Measurements from ENCODE around the gene CAMTA1.

CAMTA1 gene

GRCh38 chr1:7177021-7177420, 391.8 kb downstream of the CAMTA1 start:
- DNase-seq, result no peak

GRCh38 chr1:7177438-7178146, 392.3 kb downstream of the CAMTA1 start:
- no peak for DNase-seq

GRCh38 chr1:7178336-7178735, 393.1 kb downstream of the CAMTA1 start:
- no peak for DNase-seq

- no peak for DNase-seq
Observed at GRCh38 chr1:7178741-7179140, 393.5 kb downstream of the CAMTA1 start.

GRCh38 chr1:7185721-7186120, 400.5 kb downstream of the CAMTA1 start:
- no peak for DNase-seq

GRCh38 chr1:7186382-7187111, 401.3 kb downstream of the CAMTA1 start:
- no peak for DNase-seq

- no peak for DNase-seq
Observed at GRCh38 chr1:7187112-7187493, 401.8 kb downstream of the CAMTA1 start.

- DNase-seq, result no peak
Observed at GRCh38 chr1:7190261-7190660, 405.0 kb downstream of the CAMTA1 start.

GRCh38 chr1:7192453-7192852, 407.2 kb downstream of the CAMTA1 start:
- DNase-seq, result no peak

GRCh38 chr1:7196036-7196911, 411.0 kb downstream of the CAMTA1 start:
- DNase-seq, result no peak

- no peak for DNase-seq
Observed at GRCh38 chr1:7198664-7199063, 413.4 kb downstream of the CAMTA1 start.

- no peak for DNase-seq
Observed at GRCh38 chr1:7199077-7199779, 414.0 kb downstream of the CAMTA1 start.

- DNase-seq, result peak; percentile 12 to 30
Observed at GRCh38 chr1:7207875-7208646, 422.8 kb downstream of the CAMTA1 start.

- no peak for DNase-seq
Observed at GRCh38 chr1:7208647-7209180, 423.5 kb downstream of the CAMTA1 start.

- DNase-seq, result no peak
Observed at GRCh38 chr1:7209336-7209735, 424.1 kb downstream of the CAMTA1 start.

GRCh38 chr1:7218210-7218832, 433.1 kb downstream of the CAMTA1 start:
- peak; percentile 3 to 53 for DNase-seq

- no peak for DNase-seq
Observed at GRCh38 chr1:7219031-7219430, 433.8 kb downstream of the CAMTA1 start.

- DNase-seq, result no peak
Observed at GRCh38 chr1:7220007-7220406, 434.8 kb downstream of the CAMTA1 start.

- DNase-seq, result no peak
Observed at GRCh38 chr1:7220712-7221252, 435.5 kb downstream of the CAMTA1 start.

GRCh38 chr1:7221826-7222694, 436.8 kb downstream of the CAMTA1 start:
- DNase-seq, result no peak
